IPS DF 4.7 (cell line): Measurements from ENCODE around the gene AIFM3.

Experiments used
- DNase-seq: peaks from one replicate; pipeline ENCODE4 v3.0.0-alpha.2; 2013; ENCODE audit warnings: low spot score; ENCODE audit errors: extremely low read depth

The AIFM3 gene

GRCh38 chr22:20990184-20991180, 23.4 kb downstream of the AIFM3 start:
- no peak for DNase-seq

DNA sequence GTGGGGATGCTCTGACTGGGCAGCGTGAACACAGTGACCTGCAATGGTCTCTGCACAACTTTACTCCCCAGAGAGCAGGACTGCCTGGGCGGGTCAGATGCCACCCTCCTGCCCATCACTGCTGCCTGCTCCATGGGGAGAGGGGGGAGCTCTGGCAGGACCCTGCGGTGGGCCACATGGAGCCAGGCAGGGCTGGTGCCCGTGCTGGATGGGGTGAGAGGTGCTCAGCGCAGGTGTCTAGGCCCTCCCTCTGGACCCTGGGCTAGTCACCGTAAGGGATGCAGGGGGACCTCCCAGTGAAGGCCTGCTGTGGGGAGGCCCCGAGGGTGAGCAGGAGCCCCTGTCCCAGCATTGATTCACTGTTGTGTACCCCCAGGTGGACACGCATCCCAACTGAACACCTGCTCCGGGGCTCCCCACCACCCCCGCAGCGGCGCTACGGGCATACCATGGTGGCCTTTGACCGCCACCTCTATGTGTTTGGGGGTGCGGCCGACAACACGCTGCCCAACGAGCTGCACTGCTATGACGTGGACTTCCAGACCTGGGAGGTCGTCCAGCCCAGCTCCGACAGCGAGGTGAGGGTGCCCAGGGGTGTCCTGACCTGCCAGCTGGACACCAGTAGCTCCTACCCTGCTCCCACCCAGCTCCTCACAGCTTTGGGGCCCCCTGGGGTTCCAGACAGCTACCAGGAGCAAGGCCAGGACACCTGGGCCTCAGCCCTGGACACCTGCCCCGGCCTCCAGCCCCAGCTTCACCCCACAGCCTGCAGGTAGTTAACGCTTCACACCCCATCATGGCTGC, 24.4 kb downstream of the AIFM3 start:
- DNase-seq = no peak

DNA sequence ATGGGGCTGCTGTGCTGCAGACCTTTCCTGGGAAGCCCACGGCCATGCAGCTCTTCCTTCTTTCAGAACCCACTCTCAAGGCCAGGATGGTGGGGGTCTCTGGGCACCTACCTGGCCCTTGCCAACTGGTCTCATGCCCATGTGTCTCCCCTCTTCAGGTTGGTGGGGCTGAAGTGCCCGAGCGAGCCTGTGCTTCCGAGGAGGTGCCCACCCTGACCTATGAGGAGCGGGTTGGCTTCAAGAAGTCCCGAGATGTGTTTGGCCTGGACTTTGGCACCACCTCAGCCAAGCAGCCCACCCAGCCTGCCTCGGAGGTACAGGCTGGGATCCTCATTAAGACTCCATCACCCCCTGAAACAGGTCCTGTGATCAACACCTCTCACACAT, 25.0 kb downstream of the AIFM3 start:
- no peak for DNase-seq

DNA sequence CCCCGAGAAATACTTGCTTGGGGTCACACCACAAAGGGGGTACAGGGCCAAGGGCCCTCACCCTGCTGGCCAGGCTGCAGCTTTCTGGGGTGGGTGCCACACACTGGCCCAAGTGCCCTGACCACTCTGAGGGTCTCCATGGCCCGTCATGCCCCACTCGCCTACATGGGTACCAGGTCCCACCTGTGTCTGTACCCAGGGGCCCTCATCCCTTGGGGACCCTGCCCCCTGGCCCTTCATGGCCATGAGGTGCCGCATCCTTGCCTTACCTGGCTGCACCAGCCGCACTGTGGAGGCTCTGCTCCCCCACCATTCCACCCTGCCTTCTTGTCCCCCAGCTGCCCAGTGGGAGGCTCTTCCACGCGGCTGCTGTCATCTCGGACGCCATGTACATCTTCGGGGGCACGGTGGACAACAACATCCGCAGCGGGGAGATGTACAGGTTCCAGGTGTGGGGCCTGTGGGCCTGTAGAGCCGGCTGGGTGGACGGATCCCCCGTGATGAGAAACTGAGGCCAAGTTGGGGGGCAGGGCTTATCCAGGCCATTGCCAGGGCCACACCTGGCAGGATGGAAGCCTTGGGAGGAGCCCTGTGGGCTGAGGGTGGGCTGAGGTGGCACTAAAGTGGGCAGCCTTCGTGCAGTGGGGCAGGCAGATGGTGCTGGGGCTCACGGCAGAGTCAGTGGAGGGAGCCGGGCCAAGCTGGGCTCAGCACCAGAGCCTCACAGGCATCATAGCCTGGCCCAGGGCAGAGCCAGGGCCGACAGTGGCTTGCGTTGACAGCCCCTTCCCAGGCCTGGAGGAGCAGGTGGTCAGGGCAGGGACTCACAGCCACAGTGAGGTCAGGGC, 25.6 kb downstream of the AIFM3 start:
- DNase-seq = no peak

DNA sequence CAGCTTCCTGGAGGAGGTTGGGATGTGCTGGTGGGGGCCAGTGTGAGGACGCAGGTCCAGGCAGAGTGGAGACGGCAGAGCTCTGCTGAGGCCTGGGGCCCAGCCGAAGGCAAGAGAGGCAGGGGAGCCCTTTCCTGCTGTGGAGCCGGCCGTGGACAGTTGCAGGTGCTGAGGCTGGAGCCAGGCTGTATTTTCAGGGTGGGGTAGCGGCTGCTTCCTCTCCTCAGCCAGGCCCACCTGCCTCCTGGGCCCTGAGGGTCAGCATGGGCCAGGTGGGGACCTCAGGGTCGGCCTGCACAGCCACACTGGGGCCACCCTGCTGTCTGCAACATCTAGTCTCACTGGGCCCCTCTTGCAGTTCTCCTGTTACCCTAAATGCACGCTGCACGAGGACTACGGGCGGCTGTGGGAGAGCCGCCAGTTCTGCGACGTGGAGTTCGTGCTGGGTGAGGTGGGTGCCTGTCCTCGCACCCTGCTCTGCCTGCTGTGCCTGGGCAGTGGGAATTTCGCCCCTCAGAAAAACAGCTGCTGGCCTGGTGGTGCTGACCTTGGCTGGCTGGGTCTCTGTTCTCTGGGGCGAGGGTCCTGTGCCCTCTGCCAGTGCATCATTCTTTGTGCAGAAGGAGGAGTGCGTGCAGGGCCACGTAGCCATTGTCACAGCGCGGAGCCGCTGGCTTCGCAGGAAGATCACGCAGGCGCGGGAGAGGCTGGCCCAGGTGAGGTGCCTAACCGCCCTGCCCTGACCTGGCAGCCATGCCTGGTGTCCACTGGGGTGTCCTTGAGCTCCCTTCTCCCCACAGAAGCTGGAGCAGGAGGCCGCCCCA, 26.5 kb downstream of the AIFM3 start:
- DNase-seq = no peak

- no peak for DNase-seq
Measured at GRCh38 chr22:20994128-20994901, 27.3 kb downstream of the AIFM3 start.

- DNase-seq = no peak
Measured at GRCh38 chr22:20994902-20995241, 27.8 kb downstream of the AIFM3 start.

- no peak for DNase-seq
Measured at GRCh38 chr22:20995329-20996030, 28.4 kb downstream of the AIFM3 start.

GRCh38 chr22:20996031-20996410, 29.0 kb downstream of the AIFM3 start:
- no peak for DNase-seq

GRCh38 chr22:20996598-20997535, 29.8 kb downstream of the AIFM3 start:
- DNase-seq = no peak

GRCh38 chr22:20997536-20998257, 30.6 kb downstream of the AIFM3 start:
- DNase-seq = no peak

DNA sequence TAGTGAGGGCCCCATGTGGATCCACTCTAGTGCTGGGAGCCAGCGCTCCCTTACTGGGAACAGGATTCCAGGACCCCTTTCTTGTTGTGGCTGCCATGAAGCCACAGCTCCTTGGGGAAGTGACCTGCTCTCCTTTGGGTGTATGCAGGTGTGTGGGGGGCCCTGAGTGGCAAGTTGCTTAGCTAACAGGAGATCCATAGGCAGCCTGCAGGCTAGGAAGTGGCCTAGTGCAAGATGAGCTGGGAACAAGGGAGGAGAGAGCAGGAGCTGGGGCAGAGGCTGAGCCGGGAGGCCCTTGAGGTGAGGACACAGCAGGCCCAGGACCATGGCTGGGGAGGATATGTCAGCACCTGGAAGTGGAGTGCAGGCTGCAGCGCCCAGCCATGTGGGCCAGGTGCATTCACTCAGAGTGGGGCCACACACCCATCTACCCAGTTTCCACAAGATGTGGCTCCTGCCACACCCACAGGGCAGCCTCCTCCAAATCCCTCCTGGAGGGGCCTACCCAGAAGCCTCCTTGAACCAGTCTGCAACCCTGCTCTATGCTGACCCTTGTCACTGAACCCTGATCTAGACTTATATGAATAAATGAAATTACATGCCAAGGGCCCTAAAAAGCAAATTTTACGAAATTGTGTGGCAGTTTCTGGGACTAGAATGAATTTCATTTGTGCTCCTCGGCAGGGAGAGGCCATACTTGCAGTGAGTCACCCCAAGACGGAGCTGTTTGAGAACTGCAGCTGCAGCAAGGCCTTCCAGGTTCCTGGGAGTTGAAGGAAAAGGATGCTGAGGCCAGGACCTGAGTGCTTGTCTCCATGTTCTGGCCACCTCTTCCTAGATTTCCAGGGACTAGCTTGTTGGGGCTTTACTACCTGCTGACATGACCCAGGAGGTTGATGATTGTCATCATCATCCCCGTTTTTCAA, 31.6 kb downstream of the AIFM3 start:
- no peak for DNase-seq

DNA sequence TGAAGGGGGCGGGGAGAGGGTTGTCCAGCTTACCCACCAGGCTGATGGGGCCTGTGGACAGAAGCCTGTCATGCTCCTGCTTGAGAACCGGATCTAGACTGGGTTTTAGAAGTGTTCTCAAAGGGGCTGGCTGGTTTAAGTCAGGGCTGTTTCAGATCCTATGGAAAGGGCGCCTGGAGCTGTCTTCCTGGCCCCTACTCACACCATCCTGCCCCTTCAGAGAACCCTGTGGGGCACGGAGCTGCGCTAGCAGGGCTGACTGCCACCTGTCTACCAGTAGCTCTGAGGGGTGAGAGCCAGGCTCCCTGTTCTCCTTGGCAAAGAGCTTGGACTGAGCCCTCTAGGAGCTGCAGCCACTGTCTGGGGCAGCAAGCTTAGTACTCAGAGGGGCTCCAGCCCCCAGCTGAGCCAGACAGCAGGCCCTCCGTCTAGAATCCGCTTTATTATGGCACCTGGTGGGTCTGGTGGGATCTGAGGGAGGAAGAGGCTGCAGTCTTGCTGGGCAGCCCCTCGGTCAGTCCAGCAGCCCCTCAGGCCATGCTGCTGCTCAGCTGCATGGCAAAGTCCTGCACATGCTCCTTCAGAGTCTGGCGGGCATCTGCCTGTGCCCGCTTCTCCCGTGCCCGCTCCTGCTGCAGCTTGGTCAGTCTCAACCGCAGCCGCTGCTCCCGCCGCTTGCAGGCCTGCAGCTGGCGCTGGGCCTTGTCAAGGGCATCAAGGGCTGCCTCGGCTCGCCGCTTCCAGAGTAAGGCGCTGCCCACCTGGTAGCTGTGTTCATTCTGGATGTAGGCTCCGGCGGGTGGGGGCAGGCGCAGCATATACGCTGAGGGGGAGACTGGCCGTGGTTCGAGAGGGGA, 32.5 kb downstream of the AIFM3 start:
- DNase-seq = no peak

DNA sequence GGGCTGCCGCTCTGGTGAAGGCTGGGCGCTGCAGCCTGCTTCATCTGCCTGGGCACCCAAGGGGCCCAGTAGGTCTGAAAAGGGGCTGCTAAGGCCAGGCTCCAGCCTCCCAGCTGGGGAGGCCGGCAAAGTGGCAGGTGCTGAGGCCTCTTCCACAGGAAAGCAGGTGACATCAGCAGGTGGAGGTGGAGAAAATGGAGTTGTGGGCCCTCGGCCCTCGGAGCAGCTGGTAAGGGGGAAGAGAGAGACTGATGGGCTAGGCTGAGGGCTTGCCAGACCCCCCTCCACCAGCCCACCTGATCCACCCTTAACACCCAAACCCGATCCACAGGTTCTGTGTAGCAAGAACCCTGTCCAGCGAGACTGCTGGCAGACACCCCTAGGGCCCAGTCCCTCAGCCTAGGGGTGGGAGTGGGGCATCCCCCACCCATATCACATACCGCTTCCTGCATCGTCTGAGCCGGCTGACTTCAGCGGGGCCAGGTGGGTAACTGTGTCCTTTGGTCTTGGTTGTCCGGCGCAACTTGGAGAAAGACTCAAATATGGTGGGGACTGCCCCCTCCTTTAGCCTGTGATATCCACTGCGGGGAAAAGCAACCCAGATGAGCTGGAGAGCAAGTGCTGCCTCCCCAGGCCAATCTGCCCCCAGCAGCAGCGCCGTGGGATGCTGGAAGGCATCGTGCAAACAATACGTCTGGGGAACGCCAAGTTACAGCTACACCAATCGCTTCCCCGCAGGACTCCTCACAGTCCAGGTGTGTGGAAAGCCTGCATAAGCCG, 33.3 kb downstream of the AIFM3 start:
- no peak for DNase-seq
